MCF 10A (cell line): Measurements from ENCODE around the gene NPVF. TPM values are rescaled to one million over a fixed set of nuclear protein-coding genes. Genes with fewer than 3 reads are reported as not detected.

Source experiments
- BruUV-seq: library from RNA; stranded (reverse); fragments of 400-500 nt; replicated peaks from 2 replicates; lab custom pipeline; 2021; lab: Mats Ljungman, UMichigan
- CTCF ChIA-PET: fragments of 300-600 bp; sonication (Branson Sonifier 250); formaldehyde crosslinking; extraction: SDS; loops from one replicate; lab custom pipeline; 2021; ENCODE audit warnings: antibody characterized with exemption, inconsistent platforms; lab: Yijun Ruan, JAX
- POLR2A ChIA-PET: fragments of 300-600, 350-650 bp; sonication (Branson Sonifier 250); formaldehyde crosslinking; extraction: SDS; loops from one replicate; lab custom pipeline; 2020; ENCODE audit warnings: antibody characterized with exemption, inconsistent platforms; lab: Yijun Ruan, JAX
- DNase-seq: peaks from one replicate; pipeline ENCODE4 v3.0.0-alpha.2; 2018; ENCODE audit not compliant: unreplicated experiment
- H3K27ac Mint-ChIP-seq: one replicate; pipeline ENCODE4 v1.8.0; 2022; ENCODE audit warnings: mild to moderate bottlenecking, low read depth, mixed read lengths; ENCODE audit not compliant: unreplicated experiment
- H3K27me3 Mint-ChIP-seq: one replicate; pipeline ENCODE4 v1.8.0; 2022; ENCODE audit warnings: mixed read lengths; ENCODE audit not compliant: insufficient read depth, unreplicated experiment
- H3K36me3 Mint-ChIP-seq: one replicate; pipeline ENCODE4 v1.8.0; 2022; ENCODE audit warnings: mild to moderate bottlenecking, moderate library complexity, mixed read lengths; ENCODE audit not compliant: insufficient read depth, unreplicated experiment
- H3K4me1 Mint-ChIP-seq: one replicate; pipeline ENCODE4 v1.8.0; 2022; ENCODE audit warnings: mixed read lengths; ENCODE audit not compliant: insufficient read depth, unreplicated experiment
- H3K4me3 Mint-ChIP-seq: one replicate; pipeline ENCODE4 v1.8.0; 2022; ENCODE audit warnings: mild to moderate bottlenecking, moderate library complexity, mixed read lengths; ENCODE audit not compliant: unreplicated experiment
- H3K9me3 Mint-ChIP-seq: one replicate; pipeline ENCODE4 v1.8.0; 2022; ENCODE audit warnings: mixed read lengths; ENCODE audit not compliant: unreplicated experiment
- CTCF ChIP-seq: fragments of 200-600 bp; IDR thresholded peaks from one replicate; pipeline ENCODE4 v1.8.0; 2022; ENCODE audit warnings: antibody characterized with exemption, mild to moderate bottlenecking; ENCODE audit not compliant: unreplicated experiment
- intact Hi-C: fragments of 100-400 bp; cut with micrococcal nuclease; formaldehyde crosslinking; loops from 2 replicates; pipeline ENCODE4 v1.14.1; 2022
- total RNA-seq: library from RNA; stranded (reverse); gene quantifications from 2 replicates; pipeline ENCODE4 v1.2.3, GENCODE V29; 2022

The NPVF gene
- total RNA-seq, 1 experiment from 2014 or later, result not detected

- Mint-ChIP-seq H3K4me1 (no peaks in the 10 kb centered on the region), H3K9me3 (no peaks in the 10 kb centered on the region), H3K27ac (no peak overlapping the region), H3K36me3 (no peaks in the 10 kb centered on the region), H3K4me3 (no peak overlapping the region), H3K27me3 (peaks cover 39% of the 10 kb centered on the region)
- intact Hi-C loops, result no loop called here
- POLR2A ChIA-PET, result no interaction called here
- TF ChIP-seq CTCF, result no peak
- no TSS peak for BruUV-seq
- DNase-seq, result no peak
- CTCF ChIA-PET, result interaction anchor here (0.5 to 1.5 kb wide), 11 partner anchors 9 to 349 kb away, joined by 3 to 8 read pairs (median 3); partner anchors contain the start of gene NPVF
Observed at GRCh38 chr7:25215694-25216335, 12.5 kb downstream of the NPVF start.

GRCh38 chr7:25208525-25209221 is 19.6 kb downstream of the NPVF start:
- CTCF ChIA-PET, result interaction anchor here (0.6 kb wide), 1 partner anchor 376 kb away, joined by 3 read pairs; no protein-coding TSS in a partner anchor
- intact Hi-C loops, result no loop called here
- no TSS peak for BruUV-seq
- Mint-ChIP-seq H3K9me3 (no peaks in the 10 kb centered on the region), H3K27me3 (peaks cover 28% of the 10 kb centered on the region), H3K4me1 (no peaks in the 10 kb centered on the region), H3K36me3 (no peaks in the 10 kb centered on the region), H3K27ac (no peak overlapping the region), H3K4me3 (no peak overlapping the region)
- DNase-seq, result no peak
- POLR2A ChIA-PET, result no interaction called here
- no peak for TF ChIP-seq CTCF

GRCh38 chr7:25207887-25208286 is 20.4 kb downstream of the NPVF start:
- ChIA-PET CTCF (interaction anchor here (0.6 to 0.7 kb wide), 2 partner anchors 181 to 636 kb away, joined by 3 read pairs; no protein-coding TSS in a partner anchor), POLR2A (no interaction called here)
- no peak for DNase-seq
- no peaks in the 10 kb centered on the region for H3K9me3 Mint-ChIP-seq
- intact Hi-C loops, result no loop called here
- H3K36me3 Mint-ChIP-seq, result no peaks in the 10 kb centered on the region
- no peaks in the 10 kb centered on the region for H3K4me1 Mint-ChIP-seq
- no peak overlapping the region for H3K27ac Mint-ChIP-seq
- no peak overlapping the region for H3K4me3 Mint-ChIP-seq
- BruUV-seq, result no TSS peak
- H3K27me3 Mint-ChIP-seq, result peaks cover 28% of the 10 kb centered on the region
- TF ChIP-seq CTCF, result no peak

GRCh38 chr7:25206765-25207164 is 21.5 kb downstream of the NPVF start:
- no peaks in the 10 kb centered on the region for H3K36me3 Mint-ChIP-seq
- CTCF ChIA-PET, result interaction anchor here (1.3 kb wide), 1 partner anchor 12 kb away, joined by 4 read pairs; no protein-coding TSS in a partner anchor

More at GRCh38 chr7:25206765-25207164, 21.5 kb downstream of the NPVF start:
- Mint-ChIP-seq H3K4me3 (no peak overlapping the region), H3K4me1 (no peaks in the 10 kb centered on the region), H3K9me3 (no peaks in the 10 kb centered on the region), H3K27ac (no peak overlapping the region), H3K27me3 (peaks cover 28% of the 10 kb centered on the region)
- no TSS peak for BruUV-seq
- no peak for DNase-seq
- intact Hi-C loops, result no loop called here
- POLR2A ChIA-PET, result no interaction called here
- TF ChIP-seq CTCF, result no peak
